Activated CD4-positive, alpha-beta T cell treated with anti-CD3 and anti-CD28 coated beads, Interleukin-2, amount 10 ng/mL, durations not matched to agents 7 days and 5 days (primary cell): ENCODE measurements around the gene NUP205. TPM values are rescaled to one million over a fixed set of nuclear protein-coding genes. Genes with fewer than 3 reads are reported as not detected.
"Not testable (repeated sequence)": the region's sequence is repeated elsewhere in the genome, so short reads cannot be mapped to it uniquely, and the experiment has no call there.

Source experiments
- CTCF ChIA-PET: fragments of 350-600 bp; sonication (Branson Sonifier 250); formaldehyde crosslinking; loops from one replicate; lab custom pipeline; 2021; ENCODE audit warnings: antibody characterized with exemption; lab: Charles Lee
- POLR2A ChIA-PET: fragments of 350-600 bp; sonication (Branson Sonifier 250); formaldehyde crosslinking; loops from one replicate; lab custom pipeline; 2021; ENCODE audit warnings: antibody characterized with exemption; lab: Charles Lee
- DNase-seq: peaks from one replicate; pipeline ENCODE4 v3.0.0-alpha.2; 2020
- H3K27ac Mint-ChIP-seq: one replicate; pipeline ENCODE4 v1.8.0; 2021; ENCODE audit warnings: mild to moderate bottlenecking, moderate library complexity, mixed read lengths
- H3K27me3 Mint-ChIP-seq: one replicate; pipeline ENCODE4 v1.8.0; 2021; ENCODE audit warnings: mixed read lengths
- H3K36me3 Mint-ChIP-seq: one replicate; pipeline ENCODE4 v1.8.0; 2021; ENCODE audit warnings: low read depth, mixed read lengths
- H3K4me1 Mint-ChIP-seq: one replicate; pipeline ENCODE4 v1.8.0; 2021; ENCODE audit warnings: mixed read lengths
- H3K4me3 Mint-ChIP-seq: one replicate; pipeline ENCODE4 v1.8.0; 2021; ENCODE audit warnings: mild to moderate bottlenecking, moderate library complexity, mixed read lengths
- H3K9me3 Mint-ChIP-seq: one replicate; pipeline ENCODE4 v1.8.0; 2021; ENCODE audit warnings: mixed read lengths
- total RNA-seq, 2 experiments: library from RNA; stranded (reverse); gene quantifications; one replicate each; pipeline ENCODE4 v1.2.3, GENCODE V29; 2021

NUP205 gene
- total RNA-seq, 2 experiments from 2014 or later: 88.8 to 99.5 TPM

GRCh38 chr7:135666156-135666555 lies 108.4 kb downstream of the NUP205 start:
- H3K9me3 Mint-ChIP-seq: no peaks in the 10 kb centered on the region
- H3K27ac Mint-ChIP-seq: peak overlapping the region; percentile 36
- POLR2A ChIA-PET: no interaction called here
- H3K36me3 Mint-ChIP-seq: peaks cover 19% of the 10 kb centered on the region
- CTCF ChIA-PET: interaction anchor here (0.9 kb wide), 1 partner anchor 56 kb away, joined by 3 read pairs; no protein-coding TSS in a partner anchor
- H3K4me1 Mint-ChIP-seq: peaks cover 31% of the 10 kb centered on the region
- no peak overlapping the region for H3K4me3 Mint-ChIP-seq
- no peak for DNase-seq
- no peaks in the 10 kb centered on the region for H3K27me3 Mint-ChIP-seq

GRCh38 chr7:135666846-135667245 lies 109.1 kb downstream of the NUP205 start:
- H3K4me3 Mint-ChIP-seq: no peak overlapping the region
- DNase-seq: no peak
- H3K27ac Mint-ChIP-seq: no peak overlapping the region
- no peaks in the 10 kb centered on the region for H3K9me3 Mint-ChIP-seq
- ChIA-PET POLR2A (no interaction called here), CTCF (interaction anchor here (0.6 to 0.9 kb wide), 2 partner anchors 57 to 281 kb away, joined by 3 read pairs; no protein-coding TSS in a partner anchor)
- H3K36me3 Mint-ChIP-seq: peaks cover 19% of the 10 kb centered on the region
- H3K27me3 Mint-ChIP-seq: no peaks in the 10 kb centered on the region
- H3K4me1 Mint-ChIP-seq: peaks cover 24% of the 10 kb centered on the region

GRCh38 chr7:135667626-135668025 lies 109.9 kb downstream of the NUP205 start:
- POLR2A ChIA-PET, DNase-seq, H3K27me3 Mint-ChIP-seq, H3K27ac Mint-ChIP-seq, H3K4me3 Mint-ChIP-seq, H3K9me3 Mint-ChIP-seq, CTCF ChIA-PET: not testable (repeated sequence)
- Mint-ChIP-seq H3K4me1 (peaks cover 21% of the 10 kb centered on the region), H3K36me3 (peaks cover 18% of the 10 kb centered on the region)

- H3K27ac Mint-ChIP-seq, H3K9me3 Mint-ChIP-seq, CTCF ChIA-PET, DNase-seq, POLR2A ChIA-PET, H3K27me3 Mint-ChIP-seq, H3K4me3 Mint-ChIP-seq: not testable (repeated sequence)
- Mint-ChIP-seq H3K36me3 (peaks cover 16% of the 10 kb centered on the region), H3K4me1 (peaks cover 15% of the 10 kb centered on the region)
Measured at GRCh38 chr7:135668852-135669395, 111.2 kb downstream of the NUP205 start.

- Mint-ChIP-seq H3K4me3 (no peak overlapping the region), H3K4me1 (peaks cover 7% of the 10 kb centered on the region), H3K27me3 (no peaks in the 10 kb centered on the region), H3K36me3 (peaks cover 20% of the 10 kb centered on the region), H3K27ac (no peak overlapping the region), H3K9me3 (no peaks in the 10 kb centered on the region)
- no peak for DNase-seq
- ChIA-PET POLR2A (no interaction called here), CTCF (interaction anchor here (1.0 kb wide), 1 partner anchor 318 kb away, joined by 3 read pairs; no protein-coding TSS in a partner anchor)
Measured at GRCh38 chr7:135669774-135670173, 112.1 kb downstream of the NUP205 start.

- Mint-ChIP-seq H3K27ac (no peak overlapping the region), H3K4me1 (peaks cover 4% of the 10 kb centered on the region), H3K9me3 (no peaks in the 10 kb centered on the region), H3K36me3 (peaks cover 21% of the 10 kb centered on the region), H3K27me3 (no peaks in the 10 kb centered on the region), H3K4me3 (no peak overlapping the region)
- POLR2A ChIA-PET: no interaction called here
- CTCF ChIA-PET: interaction anchor here (1.0 to 2.2 kb wide), 2 partner anchors 8 to 318 kb away, joined by 3 to 9 read pairs; partner anchors contain the start of gene STMP1
- DNase-seq: no peak
Measured at GRCh38 chr7:135670179-135670578, 112.5 kb downstream of the NUP205 start.

- peaks cover 2% of the 10 kb centered on the region for H3K4me1 Mint-ChIP-seq
- H3K4me3 Mint-ChIP-seq: no peak overlapping the region
- no peak overlapping the region for H3K27ac Mint-ChIP-seq
- H3K9me3 Mint-ChIP-seq: no peaks in the 10 kb centered on the region
- H3K27me3 Mint-ChIP-seq: no peaks in the 10 kb centered on the region
- ChIA-PET CTCF (interaction anchor here (1.0 to 2.2 kb wide), 7 partner anchors 8 to 399 kb away, joined by 3 to 9 read pairs (median 4); partner anchors contain the start of gene STMP1), POLR2A (no interaction called here)
- H3K36me3 Mint-ChIP-seq: peaks cover 20% of the 10 kb centered on the region
- DNase-seq: peak; percentile 25
Measured at GRCh38 chr7:135672560-135673359, 115.0 kb downstream of the NUP205 start.

GRCh38 chr7:135673360-135673706 lies 115.6 kb downstream of the NUP205 start:
- Mint-ChIP-seq H3K4me1 (peaks cover 2% of the 10 kb centered on the region), H3K9me3 (no peaks in the 10 kb centered on the region), H3K4me3 (no peak overlapping the region), H3K27me3 (no peaks in the 10 kb centered on the region), H3K36me3 (peaks cover 22% of the 10 kb centered on the region), H3K27ac (no peak overlapping the region)
- ChIA-PET POLR2A (no interaction called here), CTCF (interaction anchor here (0.8 to 1.8 kb wide), 7 partner anchors 9 to 399 kb away, joined by 3 to 8 read pairs (median 4); partner anchors contain the start of gene STMP1)
- DNase-seq: no peak

GRCh38 chr7:135678612-135679575 lies 121.2 kb downstream of the NUP205 start:
- DNase-seq: no peak
- peaks cover 17% of the 10 kb centered on the region for H3K4me1 Mint-ChIP-seq
- H3K27ac Mint-ChIP-seq: no peak overlapping the region
- CTCF ChIA-PET: interaction anchor here (1.2 kb wide), 1 partner anchor 16 kb away, joined by 4 read pairs; the partner anchor contains the start of gene STMP1
- POLR2A ChIA-PET: no interaction called here
- no peaks in the 10 kb centered on the region for H3K27me3 Mint-ChIP-seq
- no peaks in the 10 kb centered on the region for H3K9me3 Mint-ChIP-seq
- peaks cover 20% of the 10 kb centered on the region for H3K36me3 Mint-ChIP-seq
- no peak overlapping the region for H3K4me3 Mint-ChIP-seq

GRCh38 chr7:135681762-135682161 lies 124.0 kb downstream of the NUP205 start:
- POLR2A ChIA-PET: no interaction called here
- Mint-ChIP-seq H3K36me3 (peaks cover 10% of the 10 kb centered on the region), H3K9me3 (no peaks in the 10 kb centered on the region), H3K4me1 (peaks cover 17% of the 10 kb centered on the region), H3K4me3 (no peak overlapping the region), H3K27ac (no peak overlapping the region), H3K27me3 (no peaks in the 10 kb centered on the region)
- CTCF ChIA-PET: interaction anchor here (0.6 to 1.3 kb wide), 2 partner anchors 14 to 499 kb away, joined by 3 read pairs; no protein-coding TSS in a partner anchor
- DNase-seq: no peak

GRCh38 chr7:135682191-135682590 lies 124.5 kb downstream of the NUP205 start:
- H3K27ac Mint-ChIP-seq: no peak overlapping the region
- CTCF ChIA-PET: interaction anchor here (0.6 to 1.3 kb wide), 3 partner anchors 13 to 1225 kb away, joined by 3 read pairs; no protein-coding TSS in a partner anchor
- no peak for DNase-seq
- peaks cover 17% of the 10 kb centered on the region for H3K4me1 Mint-ChIP-seq
- H3K27me3 Mint-ChIP-seq: no peaks in the 10 kb centered on the region
- POLR2A ChIA-PET: no interaction called here
- no peak overlapping the region for H3K4me3 Mint-ChIP-seq
- peaks cover 10% of the 10 kb centered on the region for H3K36me3 Mint-ChIP-seq
- H3K9me3 Mint-ChIP-seq: no peaks in the 10 kb centered on the region

- no peaks in the 10 kb centered on the region for H3K36me3 Mint-ChIP-seq
- POLR2A ChIA-PET: no interaction called here
Measured at GRCh38 chr7:135683609-135684008, 125.9 kb downstream of the NUP205 start.

More at GRCh38 chr7:135683609-135684008, 125.9 kb downstream of the NUP205 start:
- Mint-ChIP-seq H3K27ac (no peak overlapping the region), H3K9me3 (no peaks in the 10 kb centered on the region), H3K4me1 (peaks cover 17% of the 10 kb centered on the region), H3K4me3 (no peak overlapping the region), H3K27me3 (no peaks in the 10 kb centered on the region)
- CTCF ChIA-PET: no interaction called here
- no peak for DNase-seq
